Effector memory CD4-positive, alpha-beta T cell (primary cell): ENCODE data around the gene RFXAP.

ENCODE experiments used
- DNase-seq, 3 donors: peaks; one replicate each; pipeline ENCODE4 v3.0.0-alpha.2; 2020
- H3K27ac ChIP-seq: 2 replicates; pipeline ENCODE4 v1.7.0; 2013; ENCODE audit warnings: mild to moderate bottlenecking, low read length, moderate library complexity; ENCODE audit not compliant: insufficient read depth, poor library complexity, severe bottlenecking
- H3K27me3 ChIP-seq: replicated peaks from 2 replicates; pipeline ENCODE4 v1.7.0; 2013; ENCODE audit warnings: mild to moderate bottlenecking, low read length; ENCODE audit not compliant: insufficient read depth, control insufficient read depth, poor library complexity, severe bottlenecking
- H3K36me3 ChIP-seq: 2 replicates; pipeline ENCODE4 v1.7.0; 2013; ENCODE audit warnings: mild to moderate bottlenecking, low read length, moderate library complexity; ENCODE audit not compliant: control insufficient read depth, insufficient read depth
- H3K4me1 ChIP-seq: 2 replicates; pipeline ENCODE4 v1.7.0; 2013; ENCODE audit warnings: low read length, mild to moderate bottlenecking; ENCODE audit not compliant: control insufficient read depth, insufficient read depth, poor library complexity, severe bottlenecking
- H3K4me3 ChIP-seq: 2 replicates; pipeline ENCODE4 v1.7.0; 2013; ENCODE audit warnings: low read length, low read depth, mild to moderate bottlenecking; ENCODE audit not compliant: insufficient read depth, poor library complexity, severe bottlenecking
- H3K9me3 ChIP-seq: 2 replicates; pipeline ENCODE4 v1.7.0; 2013; ENCODE audit warnings: mild to moderate bottlenecking, low read length, moderate library complexity; ENCODE audit not compliant: control insufficient read depth

The RFXAP gene

DNA sequence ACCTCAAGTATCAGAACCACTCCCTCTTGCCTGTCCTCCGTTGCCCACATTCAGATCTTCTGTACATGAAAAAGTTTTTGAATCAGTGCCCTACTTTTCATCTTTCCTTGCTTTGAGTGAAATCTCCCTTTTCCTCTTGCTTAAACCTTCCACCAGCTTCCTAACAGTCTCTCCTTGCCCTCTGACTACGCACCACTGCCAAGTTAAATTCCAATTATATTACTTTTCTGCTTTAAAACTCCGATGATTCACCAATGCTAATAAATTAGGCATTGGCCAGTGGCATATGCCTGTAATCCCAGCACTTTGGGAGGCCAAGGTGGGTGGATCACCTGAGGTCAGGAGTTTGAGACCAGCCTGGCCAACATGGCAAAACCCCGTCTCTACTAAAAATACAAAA is 30.7 kb upstream of the RFXAP start:
- Histone ChIP-seq H3K9me3 (no peaks in the 10 kb centered on the region), H3K4me3 (no peak overlapping the region), H3K36me3 (no peaks in the 10 kb centered on the region), H3K27me3 (no peaks in the 10 kb centered on the region), H3K27ac (no peak overlapping the region), H3K4me1 (no peaks in the 10 kb centered on the region)
- DNase-seq: no peak

DNA sequence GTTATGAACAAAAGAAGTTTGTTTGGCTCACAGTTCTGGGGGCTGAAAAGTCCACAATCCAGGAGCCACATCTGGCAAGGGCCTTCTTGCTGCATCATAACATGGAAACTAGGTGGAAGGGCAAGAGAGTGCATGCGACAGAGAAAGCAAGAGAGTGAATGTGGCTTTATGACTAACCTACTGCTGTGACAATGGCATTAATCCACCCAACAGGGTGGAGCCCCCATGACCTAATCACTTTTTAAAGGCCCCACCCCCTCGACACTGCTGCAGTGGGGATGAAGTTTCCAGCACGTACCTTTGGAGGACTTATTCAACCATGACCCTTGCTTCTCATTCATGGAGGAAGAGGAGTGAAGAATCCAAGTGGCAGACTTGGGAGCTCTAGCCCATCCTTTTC is 30.0 kb upstream of the RFXAP start:
- H3K36me3 ChIP-seq: no peaks in the 10 kb centered on the region
- H3K4me1 ChIP-seq: no peaks in the 10 kb centered on the region
- no peaks in the 10 kb centered on the region for H3K27me3 ChIP-seq
- no peaks in the 10 kb centered on the region for H3K9me3 ChIP-seq
- H3K4me3 ChIP-seq: no peak overlapping the region
- no peak for DNase-seq
- no peak overlapping the region for H3K27ac ChIP-seq

DNA sequence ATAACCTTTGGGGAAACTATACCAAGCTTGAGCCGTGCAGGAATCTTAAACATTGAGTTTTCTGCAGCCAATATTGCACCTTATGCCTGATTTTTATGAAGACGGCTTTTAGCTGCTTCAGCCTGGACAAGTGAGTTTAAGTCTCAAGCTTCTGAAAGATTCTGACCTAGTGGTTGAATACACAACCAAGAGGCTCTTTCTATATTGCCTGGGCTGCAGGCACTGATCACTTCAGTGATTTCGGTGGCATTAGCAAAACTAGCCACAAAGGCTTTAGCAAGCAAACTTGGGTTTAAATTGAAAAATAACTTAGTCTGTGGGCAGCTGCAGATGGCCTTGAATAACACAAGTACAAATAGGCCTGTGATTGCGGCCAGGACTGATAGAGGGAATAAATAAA is 29.3 kb upstream of the RFXAP start:
- H3K27ac ChIP-seq: no peak overlapping the region
- no peak for DNase-seq
- H3K36me3 ChIP-seq: no peaks in the 10 kb centered on the region
- no peaks in the 10 kb centered on the region for H3K4me1 ChIP-seq
- no peak overlapping the region for H3K4me3 ChIP-seq
- no peaks in the 10 kb centered on the region for H3K27me3 ChIP-seq
- H3K9me3 ChIP-seq: no peaks in the 10 kb centered on the region

GRCh38 chr13:36794706-36795105 is 24.3 kb upstream of the RFXAP start:
- H3K4me3 ChIP-seq: no peak overlapping the region
- no peak for DNase-seq
- no peaks in the 10 kb centered on the region for H3K27me3 ChIP-seq
- H3K4me1 ChIP-seq: no peaks in the 10 kb centered on the region
- no peak overlapping the region for H3K27ac ChIP-seq
- H3K36me3 ChIP-seq: no peaks in the 10 kb centered on the region
- H3K9me3 ChIP-seq: no peaks in the 10 kb centered on the region

DNA sequence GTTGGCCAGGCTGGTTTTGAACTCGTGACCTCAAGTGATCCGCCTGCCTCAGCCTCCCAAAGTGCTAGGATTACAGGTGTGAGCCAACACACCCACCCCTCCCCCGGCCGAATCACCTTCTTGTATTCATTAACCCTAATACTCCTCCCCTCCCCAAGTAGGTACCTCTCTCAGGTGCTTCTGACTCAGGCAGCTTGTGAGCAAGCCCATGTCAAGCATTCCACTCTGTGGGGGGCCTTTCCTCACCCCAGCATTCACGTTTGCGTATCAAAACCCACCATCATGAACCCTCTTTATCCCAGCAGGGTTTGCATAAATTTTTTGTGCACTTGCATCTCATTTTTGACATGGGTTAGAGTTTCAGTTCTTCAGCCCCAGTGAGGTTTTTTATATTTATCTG is 23.6 kb upstream of the RFXAP start:
- no peak overlapping the region for H3K4me3 ChIP-seq
- no peaks in the 10 kb centered on the region for H3K36me3 ChIP-seq
- H3K4me1 ChIP-seq: no peaks in the 10 kb centered on the region
- no peak overlapping the region for H3K27ac ChIP-seq
- no peaks in the 10 kb centered on the region for H3K27me3 ChIP-seq
- H3K9me3 ChIP-seq: no peaks in the 10 kb centered on the region
- no peak for DNase-seq

DNA sequence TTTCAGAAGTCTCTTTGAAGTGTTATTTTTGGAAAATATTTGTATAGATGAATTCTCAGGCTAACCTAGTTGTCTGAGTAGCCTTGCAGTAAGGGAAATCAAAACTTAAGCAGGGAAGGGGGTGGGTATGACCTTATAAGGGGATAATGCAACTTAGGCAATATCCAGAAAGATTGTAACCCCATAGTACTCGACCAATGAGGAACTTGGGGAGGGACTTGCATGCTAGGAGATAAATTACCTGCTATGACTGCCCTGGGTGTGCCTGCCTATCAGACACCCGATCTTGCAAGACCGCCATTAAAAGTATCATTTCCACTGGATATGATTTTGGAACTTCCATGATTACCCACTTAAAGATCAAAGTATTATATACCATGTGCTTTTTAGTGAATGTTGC is 23.0 kb upstream of the RFXAP start:
- Histone ChIP-seq H3K9me3 (no peaks in the 10 kb centered on the region), H3K36me3 (no peaks in the 10 kb centered on the region), H3K27me3 (no peaks in the 10 kb centered on the region)

GRCh38 chr13:36801035-36801434 is 18.0 kb upstream of the RFXAP start:
- no peak overlapping the region for H3K27ac ChIP-seq
- H3K4me3 ChIP-seq: no peak overlapping the region
- H3K36me3 ChIP-seq: no peaks in the 10 kb centered on the region
- H3K4me1 ChIP-seq: no peaks in the 10 kb centered on the region
- DNase-seq: no peak
- H3K9me3 ChIP-seq: no peaks in the 10 kb centered on the region
- peaks cover 4% of the 10 kb centered on the region for H3K27me3 ChIP-seq

More for the DNA sequence above, 23.0 kb upstream of the RFXAP start:
- no peak for DNase-seq
- Histone ChIP-seq H3K4me3 (no peak overlapping the region), H3K27ac (no peak overlapping the region), H3K4me1 (no peaks in the 10 kb centered on the region)

GRCh38 chr13:36804588-36804987 is 14.4 kb upstream of the RFXAP start:
- H3K27me3 ChIP-seq: peaks cover 4% of the 10 kb centered on the region
- H3K4me3 ChIP-seq: no peak overlapping the region
- no peak overlapping the region for H3K27ac ChIP-seq
- DNase-seq: no peak
- no peaks in the 10 kb centered on the region for H3K4me1 ChIP-seq
- H3K9me3 ChIP-seq: no peaks in the 10 kb centered on the region
- H3K36me3 ChIP-seq: no peaks in the 10 kb centered on the region

- H3K9me3 ChIP-seq: no peaks in the 10 kb centered on the region
- DNase-seq: no peak
- no peak overlapping the region for H3K27ac ChIP-seq
- no peak overlapping the region for H3K4me3 ChIP-seq
- no peaks in the 10 kb centered on the region for H3K36me3 ChIP-seq
- no peaks in the 10 kb centered on the region for H3K4me1 ChIP-seq
- H3K27me3 ChIP-seq: peaks cover 4% of the 10 kb centered on the region
Observed at GRCh38 chr13:36806102-36806501, 12.9 kb upstream of the RFXAP start.

GRCh38 chr13:36807616-36808015 is 11.4 kb upstream of the RFXAP start:
- no peak overlapping the region for H3K4me3 ChIP-seq
- no peak overlapping the region for H3K27ac ChIP-seq
- no peak for DNase-seq
- H3K4me1 ChIP-seq: no peaks in the 10 kb centered on the region
- H3K27me3 ChIP-seq: peaks cover 4% of the 10 kb centered on the region
- H3K9me3 ChIP-seq: no peaks in the 10 kb centered on the region
- no peaks in the 10 kb centered on the region for H3K36me3 ChIP-seq

DNA sequence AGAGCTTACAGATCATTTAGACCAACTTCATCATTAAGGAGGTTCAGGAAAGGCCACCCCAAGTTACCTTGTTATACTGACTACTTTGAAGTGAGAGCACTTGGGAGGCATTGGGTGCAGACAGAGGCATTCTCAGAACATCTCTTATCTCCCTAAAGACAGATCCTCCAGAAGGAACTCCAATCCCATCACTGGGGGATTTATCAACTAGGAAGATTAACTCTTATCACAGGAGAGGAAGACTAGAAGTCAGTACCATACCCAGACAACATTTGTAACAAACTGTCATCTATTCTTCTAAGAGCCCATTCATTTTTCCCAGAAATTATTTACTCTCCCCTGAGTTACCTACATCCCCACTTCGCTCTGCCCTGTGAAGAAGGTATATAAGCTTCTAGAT is 5.8 kb upstream of the RFXAP start:
- H3K27ac ChIP-seq: no peak overlapping the region

More for the DNA sequence above, 5.8 kb upstream of the RFXAP start:
- Histone ChIP-seq H3K9me3 (no peaks in the 10 kb centered on the region), H3K36me3 (no peaks in the 10 kb centered on the region), H3K4me3 (no peak overlapping the region), H3K4me1 (no peaks in the 10 kb centered on the region), H3K27me3 (no peaks in the 10 kb centered on the region)
- DNase-seq: no peak
